GM19025 (cell line): ENCODE results near the gene SNRNP200.

ENCODE experiments used
- ATAC-seq: cut with Tn5 transposase; IDR thresholded peaks from one replicate; pipeline ENCODE4 v1.9.1; 2021; ENCODE audit warnings: mild to moderate bottlenecking, low read depth, moderate library complexity; ENCODE audit not compliant: unreplicated experiment

Gene SNRNP200

DNA sequence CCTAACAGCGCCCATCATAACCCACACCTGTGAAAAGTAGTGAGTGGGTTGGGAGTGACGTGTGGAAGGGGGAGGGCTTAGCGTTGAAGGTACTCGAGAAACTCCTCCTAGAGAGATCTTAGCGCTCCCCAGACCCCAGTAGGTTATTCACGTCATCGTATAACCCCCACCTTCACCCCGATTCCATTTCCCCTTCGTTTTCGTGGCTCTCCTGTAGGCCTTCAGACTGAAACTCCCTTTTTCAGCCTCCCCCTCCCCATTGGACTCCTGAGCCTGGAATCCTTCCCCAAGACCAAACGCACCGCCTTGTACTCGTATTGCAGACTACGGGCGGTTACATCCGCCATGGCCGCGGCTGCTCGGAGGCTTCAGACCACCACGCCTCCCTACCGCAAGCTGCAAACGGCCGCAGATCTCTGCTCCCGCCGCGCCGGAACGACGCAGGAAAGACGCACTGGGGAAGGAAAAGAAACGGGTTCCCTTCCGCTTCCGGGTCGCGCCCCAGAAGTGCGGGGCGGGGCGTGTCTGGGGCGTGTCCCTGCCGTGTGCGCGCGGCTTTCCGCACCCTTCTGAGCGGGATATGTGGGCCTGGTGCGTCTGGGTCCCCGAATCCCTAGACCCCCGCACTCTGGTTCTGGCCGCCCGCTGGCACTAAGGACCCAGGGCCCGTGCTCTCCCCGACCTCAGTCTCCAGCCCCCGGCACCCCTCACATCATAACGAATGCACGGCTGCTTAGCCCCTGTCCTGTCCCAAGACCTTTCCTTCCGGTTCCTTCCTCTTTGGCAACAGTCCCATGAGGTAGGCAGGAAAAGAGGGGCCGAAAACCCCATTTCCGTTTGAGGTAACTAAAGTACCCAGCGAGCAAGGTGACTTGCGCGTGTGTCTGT, at the start of gene SNRNP200:
Gene SNRNP200 (minus strand): TSS at position 456 of the 888 bp plus-strand sequence. CDS start 109 bp downstream, at position 347.
- ATAC-seq, result peak; percentile 94

DNA sequence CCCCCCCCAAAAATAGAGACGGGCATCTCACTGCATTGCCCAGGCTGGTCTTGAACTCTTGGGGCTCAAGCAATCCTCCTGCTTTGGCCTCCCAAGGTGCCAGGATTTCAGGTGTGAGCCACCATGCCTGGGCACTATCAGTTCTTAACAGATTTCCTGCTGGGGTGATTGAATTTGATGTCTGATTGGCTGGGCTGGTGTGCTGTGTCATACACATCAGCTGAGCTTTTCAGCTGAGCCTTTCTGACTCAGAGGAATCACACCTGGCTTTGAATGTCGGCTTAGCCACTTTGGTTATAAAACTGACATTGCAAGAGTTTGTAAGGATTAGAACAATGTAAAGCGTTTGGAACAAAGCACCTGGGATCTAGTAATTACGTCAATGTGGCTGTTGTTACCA, 49.1 kb upstream of the SNRNP200 start:
- no peak for ATAC-seq

DNA sequence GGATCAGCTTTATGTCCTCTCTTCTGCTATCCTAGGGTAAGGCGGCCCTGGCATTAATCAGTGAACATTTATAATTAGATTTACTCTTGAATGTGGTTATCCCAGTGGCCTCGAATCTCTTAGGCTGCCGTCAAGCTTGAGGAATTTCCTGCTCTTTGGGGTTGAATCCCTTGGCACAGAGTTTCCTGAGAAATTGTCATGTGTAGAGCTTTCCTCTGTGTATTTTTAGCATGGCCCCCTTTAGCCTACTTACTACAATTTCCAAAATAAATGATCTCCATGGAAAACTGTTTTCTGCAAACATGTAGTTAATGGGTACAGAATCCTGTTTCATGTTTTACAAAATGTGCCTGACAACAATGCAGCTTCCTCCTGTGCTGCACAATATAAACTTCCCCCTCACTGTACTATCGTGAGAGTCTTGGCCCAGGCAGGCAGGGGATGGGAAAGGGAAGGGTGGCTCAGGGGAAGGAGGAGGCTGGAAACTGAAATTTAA, 48.3 kb upstream of the SNRNP200 start:
- ATAC-seq, result no peak

DNA sequence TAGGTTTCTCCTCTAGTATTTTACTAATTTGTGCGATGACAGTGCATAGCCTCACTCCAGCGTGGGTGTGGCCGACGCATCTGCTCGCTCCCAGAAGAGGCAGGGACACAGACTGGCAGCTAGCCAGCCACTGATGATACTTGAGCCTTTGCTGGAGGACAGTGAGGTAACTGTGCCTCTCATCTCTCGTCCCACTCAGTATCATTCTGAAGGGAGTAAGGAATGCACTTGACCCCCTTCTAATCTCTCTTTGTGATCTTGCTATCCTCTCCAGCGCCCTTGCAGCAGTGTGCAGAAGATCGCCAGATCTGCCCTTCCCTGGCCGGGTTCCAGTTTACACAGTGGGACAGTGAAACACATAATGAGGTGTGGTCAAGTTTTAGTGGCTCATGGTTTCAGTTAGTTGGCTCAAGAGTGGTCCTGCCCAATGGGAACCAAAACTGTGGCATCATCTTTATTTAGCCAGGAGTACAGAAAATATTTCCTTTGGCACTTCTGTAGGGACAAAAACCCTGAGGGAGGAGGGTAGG, 47.8 kb upstream of the SNRNP200 start:
- no peak for ATAC-seq

DNA sequence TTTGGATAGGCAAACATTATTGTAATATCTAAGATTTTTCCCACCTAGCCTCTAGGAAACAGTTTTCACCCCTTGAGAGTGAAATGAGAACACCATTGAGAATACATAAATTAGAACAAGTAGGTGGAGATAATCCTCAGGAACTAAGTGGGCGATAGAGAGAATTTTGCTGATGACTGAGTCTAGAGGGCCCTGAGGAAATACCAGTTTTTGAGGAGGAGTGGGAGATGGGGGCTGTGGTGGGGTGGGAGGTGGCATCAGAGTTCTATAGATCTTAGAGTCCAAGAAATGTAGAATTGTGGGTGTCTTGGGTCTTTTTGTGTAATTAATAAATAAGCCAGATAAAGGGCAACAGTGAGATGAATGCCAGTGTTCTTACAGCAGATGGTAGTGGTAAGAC, 42.0 kb upstream of the SNRNP200 start:
- ATAC-seq, result no peak

DNA sequence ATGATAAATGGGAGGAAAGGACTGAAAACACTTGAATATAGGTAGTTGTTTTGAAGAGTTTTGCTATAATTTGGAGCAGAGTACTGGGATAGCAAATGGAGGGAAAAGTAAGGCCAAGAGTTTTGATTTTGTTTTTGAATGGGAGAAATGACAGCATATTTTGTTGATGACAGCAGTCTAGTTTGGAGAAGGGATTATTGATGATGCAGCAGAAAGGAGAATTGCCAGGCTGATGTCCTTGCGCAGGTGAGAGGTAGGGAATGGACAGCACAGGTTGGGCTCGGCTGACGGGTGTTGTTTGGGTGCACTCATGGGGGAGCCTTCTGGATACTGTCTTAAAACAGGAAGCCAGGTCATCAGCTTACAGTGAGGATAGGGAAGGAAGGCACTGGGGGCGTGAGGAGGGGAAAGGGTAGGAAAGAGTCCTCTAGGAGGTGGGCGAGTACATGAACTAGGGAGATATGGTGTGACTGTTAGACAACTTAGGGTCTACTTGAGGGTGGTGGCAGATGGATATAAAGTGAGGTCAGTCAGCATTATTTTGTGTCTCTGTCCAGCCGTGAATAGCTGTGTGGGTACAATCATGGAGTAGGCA, 40.6 kb upstream of the SNRNP200 start:
- ATAC-seq, result no peak

DNA sequence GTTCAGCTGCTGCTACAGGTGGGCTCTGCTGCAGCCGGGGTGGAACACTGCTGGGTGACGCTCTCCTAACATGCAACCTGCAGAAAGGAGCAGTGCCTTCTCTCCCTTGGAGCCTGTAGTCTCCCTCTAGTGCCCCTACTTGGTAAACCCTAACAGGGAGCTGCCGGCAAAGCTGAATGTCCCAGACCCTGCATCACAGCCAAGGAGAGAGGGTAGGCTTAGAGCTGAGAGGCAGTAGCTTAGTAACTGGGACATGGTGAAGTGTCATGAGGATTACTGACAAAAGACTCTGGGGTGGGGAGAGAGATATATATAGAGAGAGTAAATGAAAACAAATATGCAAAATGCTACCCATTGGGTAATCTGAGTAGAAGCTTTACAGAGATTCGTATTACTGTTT, 40.1 kb upstream of the SNRNP200 start:
- no peak for ATAC-seq

DNA sequence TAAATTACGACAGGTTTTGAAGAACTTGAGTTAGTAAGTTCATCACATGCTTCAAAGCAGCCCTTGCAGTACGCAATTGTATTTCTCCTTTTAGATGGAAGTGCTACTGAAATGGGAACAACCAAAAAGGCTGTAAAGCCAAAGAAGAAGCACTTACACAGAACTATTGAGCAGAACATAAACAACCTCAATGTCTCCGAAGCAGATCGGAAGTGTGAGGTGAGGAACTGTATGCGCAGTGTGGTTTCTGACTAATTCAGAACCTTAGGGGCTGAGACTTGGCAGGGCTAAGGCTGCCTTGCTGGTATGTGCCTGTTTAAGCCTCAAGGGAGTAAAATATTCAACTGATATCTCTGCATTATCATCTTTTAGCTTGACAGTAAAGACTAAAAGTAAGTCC, 38.7 kb upstream of the SNRNP200 start:
- ATAC-seq, result peak; percentile 95

DNA sequence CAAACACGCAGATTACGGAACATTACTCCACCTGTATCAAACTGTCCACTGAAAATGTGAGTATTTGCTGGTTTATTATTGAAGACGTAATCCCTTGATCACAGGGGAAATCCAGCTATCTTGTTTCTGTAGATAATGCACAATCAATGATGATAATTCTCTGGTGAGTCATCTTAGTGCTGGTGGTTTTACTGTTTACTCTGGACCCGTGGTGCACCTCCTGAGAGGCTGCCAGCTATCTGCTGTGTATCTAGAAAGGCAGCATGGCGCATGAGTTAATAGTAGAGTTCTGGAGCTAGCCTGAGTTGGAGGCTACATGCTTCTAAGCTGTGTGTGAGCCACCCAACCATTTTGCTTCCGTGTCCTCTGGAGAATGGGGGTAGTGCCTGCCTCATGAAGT, 36.7 kb upstream of the SNRNP200 start:
- ATAC-seq, result no peak

DNA sequence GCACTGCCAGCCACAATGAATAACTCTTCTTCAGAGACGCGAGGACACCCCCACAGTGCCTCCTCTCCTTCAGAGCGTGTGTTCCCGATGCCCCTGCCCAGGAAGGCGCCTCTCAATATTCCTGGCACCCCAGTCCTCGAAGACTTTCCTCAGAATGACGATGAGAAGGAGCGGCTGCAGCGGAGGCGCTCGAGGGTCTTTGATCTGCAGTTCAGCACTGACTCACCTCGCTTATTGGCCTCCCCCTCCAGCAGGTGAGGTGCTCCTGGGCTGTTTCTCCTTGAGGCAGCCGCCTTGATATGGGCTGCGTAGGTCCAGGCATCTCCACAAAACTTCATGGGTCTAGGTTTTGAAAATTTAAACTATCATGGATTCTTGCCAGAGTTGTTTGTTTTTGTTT, 36.3 kb upstream of the SNRNP200 start:
- no peak for ATAC-seq

DNA sequence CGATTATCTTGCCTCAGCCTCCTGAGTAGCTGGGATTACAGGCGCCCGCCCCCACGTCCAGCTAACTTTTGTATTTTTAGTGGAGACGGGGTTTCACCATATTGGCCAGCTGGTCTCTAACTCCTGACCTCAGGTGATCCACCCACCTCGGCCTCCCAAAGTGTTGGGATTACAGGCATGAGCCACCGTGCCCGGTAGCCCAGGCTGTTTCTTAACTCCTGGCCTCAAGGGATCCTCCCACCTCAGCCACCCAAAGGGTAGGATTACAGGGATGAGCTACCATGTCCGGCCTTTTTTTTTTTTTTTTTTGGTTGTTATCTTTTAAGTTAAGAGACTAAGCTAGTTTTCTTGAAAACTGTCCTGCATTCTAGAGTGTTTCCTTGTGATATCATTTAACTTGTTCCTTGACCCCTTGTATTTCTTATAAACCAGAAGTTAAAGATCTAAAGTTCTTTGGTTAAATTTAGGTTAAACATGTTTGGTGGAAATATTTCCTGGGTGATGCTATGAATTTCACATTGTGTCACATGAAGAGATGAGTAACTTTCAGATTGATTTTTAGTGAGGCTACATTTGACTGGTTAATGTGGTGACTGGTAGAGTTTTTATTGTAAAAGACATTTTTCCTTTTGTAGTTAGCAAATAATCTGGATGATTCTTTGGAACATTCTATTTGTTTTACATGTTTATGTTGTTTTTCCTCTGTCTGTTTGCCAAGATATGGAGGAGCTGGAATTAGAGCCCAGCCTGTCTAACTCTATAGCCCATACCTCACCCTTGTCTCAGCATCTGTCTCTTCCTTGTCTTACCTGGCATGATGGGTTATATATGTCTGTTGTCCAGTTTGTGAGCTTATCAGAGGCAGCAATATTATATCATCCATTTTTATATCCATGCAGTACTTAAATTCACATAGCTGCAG, 35.4 kb upstream of the SNRNP200 start:
- ATAC-seq, result no peak

DNA sequence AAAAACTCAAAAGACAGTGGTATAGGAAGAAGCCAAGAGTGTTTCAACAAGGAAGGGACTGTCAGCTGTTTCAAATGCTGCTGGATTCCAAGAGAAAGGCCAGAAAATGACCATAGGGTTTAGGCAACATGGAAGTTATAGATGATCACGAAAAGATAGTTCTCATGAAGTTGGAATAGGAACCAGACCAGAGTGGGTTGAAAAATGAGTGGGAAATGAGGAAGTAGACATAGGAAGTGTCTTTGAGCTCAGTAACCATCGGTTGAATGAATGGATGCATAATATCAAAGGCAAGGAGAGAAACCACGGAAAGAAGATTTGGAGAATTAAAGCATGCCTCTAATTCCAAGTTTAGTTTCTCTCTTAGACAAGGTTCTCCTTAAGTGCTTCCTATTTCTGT, 31.5 kb upstream of the SNRNP200 start:
- ATAC-seq, result no peak

DNA sequence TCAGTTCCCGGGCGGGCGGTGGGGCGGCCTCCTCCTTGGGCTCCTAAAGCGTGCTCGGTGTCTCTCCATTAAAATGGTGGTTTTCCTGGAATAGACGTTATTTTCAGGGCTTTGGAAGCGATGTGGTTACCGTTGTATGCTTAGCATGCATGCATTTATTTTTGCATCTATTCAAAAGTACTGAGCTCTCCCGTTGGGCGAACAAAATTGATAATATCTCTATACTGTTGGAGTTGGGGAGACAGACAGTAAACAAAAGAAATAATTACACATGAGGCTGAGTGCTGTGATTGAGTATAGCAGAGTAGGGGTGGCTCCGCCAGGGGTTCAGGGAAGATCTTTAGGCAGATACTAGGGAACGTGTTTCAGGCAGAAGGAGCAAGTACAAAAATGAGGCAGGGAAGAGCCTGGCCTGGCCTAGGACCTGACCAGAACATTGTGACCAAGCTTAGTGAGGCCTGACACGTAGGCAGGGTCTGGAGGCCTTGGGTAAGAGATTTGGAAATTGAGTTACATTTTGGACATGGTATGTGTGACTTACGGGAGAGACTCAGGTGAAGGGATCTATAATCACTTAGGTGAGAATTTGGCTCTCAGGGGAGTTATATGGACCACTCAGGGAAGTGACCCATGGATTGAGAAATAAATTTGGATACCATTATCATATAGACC, 30.9 kb upstream of the SNRNP200 start:
- ATAC-seq, result no peak

DNA sequence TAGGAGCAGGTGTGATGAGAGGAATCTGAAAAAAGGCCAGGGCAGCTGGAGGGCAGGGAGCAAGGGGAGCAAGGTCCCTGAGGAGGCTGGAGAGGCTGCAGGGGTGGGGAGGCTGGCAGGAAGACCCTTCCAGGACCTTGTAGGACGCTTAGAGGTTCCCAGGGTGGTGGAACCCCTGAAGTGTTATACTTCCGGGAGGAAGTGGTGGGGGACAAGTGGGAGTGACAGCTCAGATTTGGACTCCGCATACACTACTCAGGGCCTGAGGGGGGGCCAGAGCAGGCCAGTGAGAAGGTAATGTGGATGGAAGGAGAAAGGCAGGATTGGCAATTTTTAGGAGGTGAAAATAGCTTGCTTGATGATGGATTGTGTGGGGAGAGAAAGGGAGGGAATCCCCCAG, 28.4 kb upstream of the SNRNP200 start:
- ATAC-seq, result no peak

DNA sequence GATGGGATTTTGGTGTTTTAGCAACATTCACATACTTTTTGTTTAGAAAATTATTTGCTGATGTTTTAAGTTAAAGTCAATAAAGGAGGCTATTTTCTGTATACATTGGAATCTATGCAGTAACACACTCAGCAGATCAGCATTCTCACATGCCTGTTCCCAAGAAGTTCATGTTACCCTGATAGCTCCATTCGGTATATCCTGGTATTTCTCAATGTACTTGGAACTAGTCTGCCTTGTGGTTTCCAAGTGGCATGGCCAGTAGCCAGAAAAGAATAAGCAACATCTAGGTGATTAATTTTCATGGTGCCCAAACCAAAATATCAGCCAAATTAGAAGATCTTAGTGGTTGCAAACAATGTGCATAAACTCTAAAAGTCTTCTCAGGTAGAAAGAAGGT, 25.1 kb upstream of the SNRNP200 start:
- ATAC-seq, result no peak

DNA sequence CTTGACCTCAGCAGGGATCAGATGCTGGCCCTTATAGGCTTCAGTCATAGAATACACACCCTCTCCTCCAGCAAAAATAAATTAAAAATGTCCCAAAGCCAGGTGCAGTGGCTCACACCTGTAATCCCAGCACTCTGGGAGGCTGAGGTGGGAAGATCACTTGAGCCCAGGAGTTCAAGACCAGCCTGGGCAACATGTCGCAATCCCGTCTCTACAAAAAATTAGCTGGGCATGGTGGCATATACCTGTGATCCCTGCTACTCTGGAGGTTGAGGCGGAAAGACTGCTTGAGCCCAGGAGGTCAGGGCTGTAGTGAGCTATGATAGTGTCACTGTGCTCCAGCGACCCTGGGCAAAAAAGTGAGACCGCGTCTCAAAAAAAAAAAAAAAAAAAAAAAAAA, 24.5 kb upstream of the SNRNP200 start:
- ATAC-seq, result no peak

DNA sequence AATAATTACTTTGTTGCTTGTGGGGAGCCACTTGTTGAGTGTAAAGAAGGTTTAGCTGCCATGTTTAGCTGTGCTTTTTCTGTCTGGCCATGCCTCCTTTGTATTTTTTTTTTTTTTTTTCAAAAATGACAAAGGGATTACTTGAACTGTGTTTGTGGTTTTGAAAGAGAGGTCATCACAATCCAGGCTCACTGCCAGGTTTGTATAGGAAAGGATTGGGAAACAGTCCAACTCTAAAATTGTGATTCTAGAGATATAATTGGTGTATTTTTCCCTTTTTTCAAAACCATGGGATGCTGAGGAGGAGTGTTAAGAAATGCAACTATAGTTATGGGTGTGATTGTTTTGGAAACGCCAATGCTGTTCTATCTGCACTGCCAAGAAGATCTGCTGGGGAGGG, 24.1 kb upstream of the SNRNP200 start:
- ATAC-seq, result no peak

DNA sequence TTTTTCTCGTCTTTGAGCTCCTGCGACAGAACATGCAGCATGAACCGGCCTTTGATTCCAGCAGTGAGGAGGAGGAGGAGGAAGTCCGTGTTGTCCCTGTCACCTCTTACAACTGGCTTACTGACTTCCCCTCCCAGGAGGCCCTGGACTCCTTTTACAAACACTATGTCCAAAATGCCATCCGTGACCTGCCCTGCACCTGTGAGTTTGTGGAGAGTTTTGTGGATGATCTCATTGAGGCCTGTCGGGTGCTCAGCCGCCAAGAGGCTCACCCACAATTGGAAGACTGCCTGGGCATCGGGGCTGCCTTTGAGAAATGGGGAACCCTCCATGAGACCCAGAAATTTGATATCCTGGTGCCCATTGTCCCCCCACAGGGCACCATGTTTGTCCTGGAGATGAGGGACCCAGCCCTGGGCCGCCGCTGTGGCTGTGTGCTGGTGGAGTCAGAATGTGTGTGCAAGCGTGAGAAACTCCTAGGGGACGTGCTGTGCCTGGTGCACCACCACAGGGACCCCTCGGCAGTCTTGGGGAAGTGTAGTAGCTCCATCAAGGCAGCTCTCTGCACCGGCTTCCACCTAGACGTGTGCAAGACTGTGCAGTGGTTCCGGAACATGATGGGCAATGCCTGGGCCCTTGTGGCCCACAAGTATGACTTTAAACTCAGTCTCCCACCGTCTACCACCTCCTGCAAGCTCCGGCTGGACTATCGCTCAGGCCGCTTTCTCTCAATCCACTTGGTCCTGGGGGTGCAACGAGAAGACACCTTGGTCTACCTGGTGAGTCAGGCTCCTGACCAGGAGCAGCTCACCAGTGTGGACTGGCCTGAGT, 21.9 kb upstream of the SNRNP200 start:
- no peak for ATAC-seq

DNA sequence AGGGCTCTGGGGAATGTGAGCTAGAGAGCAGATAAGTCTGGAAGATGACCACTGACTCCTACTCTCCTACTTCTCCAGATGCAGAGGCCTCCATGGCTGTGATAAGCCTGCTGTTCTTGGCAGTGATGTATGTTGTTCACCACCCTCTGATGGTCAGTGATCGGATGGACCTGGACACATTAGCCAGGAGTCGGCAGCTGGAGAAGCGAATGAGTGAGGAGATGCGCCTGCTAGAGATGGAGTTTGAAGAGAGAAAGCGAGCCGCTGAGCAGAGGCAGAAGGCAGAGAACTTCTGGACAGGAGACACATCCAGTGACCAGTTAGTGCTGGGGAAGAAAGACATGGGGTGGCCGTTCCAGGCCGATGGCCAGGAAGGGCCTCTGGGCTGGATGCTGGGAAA, 21.2 kb upstream of the SNRNP200 start:
- no peak for ATAC-seq
